Upper lobe of right lung (tissue), 1 donor: ENCODE results near the gene UBXN11. TPM values are rescaled to one million over a fixed set of nuclear protein-coding genes. Genes with fewer than 3 reads are reported as not detected.

Source experiments
- ATAC-seq: fragments of 200-7000 bp; cut with Tn5 transposase; one replicate; pipeline ENCODE4 v1.9.1; 2020; ENCODE audit warnings: mild to moderate bottlenecking, moderate library complexity
- DNase-seq: peaks from one replicate; pipeline ENCODE4 v3.0.0-alpha.2; 2020
- H3K27ac ChIP-seq: fragments of 200-600 bp; one replicate; pipeline ENCODE4 v1.8.0; 2022
- H3K27me3 ChIP-seq: fragments of 200-600 bp; one replicate; pipeline ENCODE4 v1.8.0; 2022; ENCODE audit warnings: mild to moderate bottlenecking
- H3K36me3 ChIP-seq: fragments of 200-600 bp; one replicate; pipeline ENCODE4 v1.8.0; 2022
- H3K4me1 ChIP-seq: fragments of 200-600 bp; one replicate; pipeline ENCODE4 v1.8.0; 2022
- H3K4me3 ChIP-seq: fragments of 200-600 bp; one replicate; pipeline ENCODE4 v1.8.0; 2022; ENCODE audit warnings: mild to moderate bottlenecking
- H3K9me3 ChIP-seq: fragments of 200-600 bp; one replicate; pipeline ENCODE4 v1.8.0; 2022
- CTCF ChIP-seq: fragments of 200-600 bp; IDR thresholded peaks from one replicate; pipeline ENCODE4 v1.8.0; 2022; ENCODE audit warnings: antibody characterized with exemption
- intact Hi-C: fragments of 100-400 bp; cut with DNase I; formaldehyde crosslinking; loops from one replicate; pipeline ENCODE4 v1.11.0; 2022
- total RNA-seq: library from RNA; stranded (reverse); fragmentation: NEBNext Ultra II Directional; extraction: Animal tissue kit (Norgen Biotek cat#: 25700); gene quantifications from one replicate; pipeline ENCODE4 v1.2.1, GENCODE V29; 2021
- donor health status: DM: no; HTN: yes; CAD: no; lungs with severe emphysema.

UBXN11 gene
- total RNA-seq, 1 donor from 2014 or later, result 37.0 TPM

- no peak overlapping the region for H3K4me3 ChIP-seq
- no peaks in the 10 kb centered on the region for H3K4me1 ChIP-seq
- no peak for TF ChIP-seq CTCF
- DNase-seq (no peak), ATAC-seq (no peak)
- H3K36me3 ChIP-seq, result no peaks in the 10 kb centered on the region
- intact Hi-C loops, result no loop called here
- H3K9me3 ChIP-seq, result no peaks in the 10 kb centered on the region
- H3K27ac ChIP-seq, result no peak overlapping the region
- peaks cover 16% of the 10 kb centered on the region for H3K27me3 ChIP-seq
Observed at GRCh38 chr1:26353210-26353859, 46.9 kb upstream of the UBXN11 start.

- Histone ChIP-seq H3K4me1 (no peaks in the 10 kb centered on the region), H3K27ac (no peak overlapping the region), H3K9me3 (no peaks in the 10 kb centered on the region), H3K4me3 (no peak overlapping the region), H3K27me3 (peaks cover 7% of the 10 kb centered on the region), H3K36me3 (no peaks in the 10 kb centered on the region)
- no peak for TF ChIP-seq CTCF
- DNase-seq (no peak), ATAC-seq (no peak)
- intact Hi-C loops, result no loop called here
Observed at GRCh38 chr1:26352338-26352679, 45.9 kb upstream of the UBXN11 start.

- TF ChIP-seq CTCF, result no peak
- ATAC-seq, result peak; percentile 71
- intact Hi-C loops, result no loop called here
Observed at GRCh38 chr1:26351590-26352337, 45.3 kb upstream of the UBXN11 start.

GRCh38 chr1:26350701-26351589 is 44.5 kb upstream of the UBXN11 start:
- ATAC-seq, result no peak
- Histone ChIP-seq H3K9me3 (no peaks in the 10 kb centered on the region), H3K4me3 (no peak overlapping the region), H3K36me3 (no peaks in the 10 kb centered on the region), H3K27me3 (peaks cover 7% of the 10 kb centered on the region), H3K4me1 (no peaks in the 10 kb centered on the region), H3K27ac (no peak overlapping the region)
- intact Hi-C loops, result no loop called here
- TF ChIP-seq CTCF, result no peak
- no peak for DNase-seq

More at GRCh38 chr1:26351590-26352337, 45.3 kb upstream of the UBXN11 start:
- no peak for DNase-seq
- Histone ChIP-seq H3K9me3 (no peaks in the 10 kb centered on the region), H3K4me3 (no peak overlapping the region), H3K36me3 (no peaks in the 10 kb centered on the region), H3K27me3 (peaks cover 7% of the 10 kb centered on the region), H3K4me1 (no peaks in the 10 kb centered on the region), H3K27ac (no peak overlapping the region)

GRCh38 chr1:26350343-26350700 is 43.9 kb upstream of the UBXN11 start:
- ATAC-seq, result no peak
- TF ChIP-seq CTCF, result no peak
- Histone ChIP-seq H3K4me3 (no peak overlapping the region), H3K4me1 (no peaks in the 10 kb centered on the region), H3K36me3 (no peaks in the 10 kb centered on the region), H3K9me3 (no peaks in the 10 kb centered on the region), H3K27ac (no peak overlapping the region), H3K27me3 (peaks cover 7% of the 10 kb centered on the region)
- intact Hi-C loops, result no loop called here
- DNase-seq, result no peak
